ENCODE measurements around the gene LINGO3.

Gene LINGO3

GRCh38 chr19:2325281-2326046 is 17.5 kb upstream of the LINGO3 start:
- no peak for TF ChIP-seq ZNF274 (IDR thresholded peaks at IDR 0.05; ENCODE audit: low read depth, low read length)
- peak overlapping the region; percentile 5; the same call in 1 of the 2 replicates for H3K4me3 ChIP-seq (ENCODE audit: low read length)

DNA sequence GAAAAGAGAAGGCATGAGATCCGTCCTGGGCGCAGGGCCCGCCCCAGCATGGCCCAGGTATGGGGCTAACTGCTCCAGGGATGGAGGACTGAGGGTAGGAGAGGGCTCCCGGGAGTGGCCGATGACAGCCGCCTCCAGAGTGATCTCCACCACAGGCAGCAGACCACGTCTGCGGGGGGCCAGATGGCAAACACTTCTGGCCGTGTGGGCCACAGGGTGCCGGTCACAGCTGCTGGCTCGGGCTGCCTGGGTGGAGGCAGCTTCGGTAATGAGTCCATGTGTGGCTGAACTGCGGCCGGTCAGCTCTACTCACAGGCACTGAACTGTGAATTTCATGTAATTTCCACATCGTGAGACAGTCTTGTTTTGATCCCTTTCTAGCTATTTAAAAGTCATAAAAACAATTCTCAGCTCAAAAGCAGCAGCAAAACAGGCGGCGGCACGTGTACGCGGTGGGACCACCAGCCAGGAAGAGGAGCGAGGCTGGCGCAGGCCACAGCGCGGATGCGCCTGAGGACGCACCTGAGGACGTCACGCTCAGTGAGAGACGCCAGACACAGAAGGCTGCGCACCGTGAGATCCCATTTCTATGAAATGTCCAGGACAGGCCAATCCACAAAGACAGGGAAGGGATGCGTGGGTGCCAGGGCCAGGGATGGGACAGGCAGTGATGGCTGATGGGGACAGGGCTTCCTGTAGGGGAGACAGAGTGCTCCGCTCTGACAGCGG is 16.4 kb upstream of the LINGO3 start:
- TF ChIP-seq ZNF274 (IDR thresholded peaks at IDR 0.05; ENCODE audit: low read depth, low read length): no peak

GRCh38 chr19:2323707-2324106 is 15.8 kb upstream of the LINGO3 start:
- TF ChIP-seq ZNF274 (IDR thresholded peaks at IDR 0.05; ENCODE audit: low read depth, low read length): no peak
- no peak overlapping the region for H3K4me3 ChIP-seq (ENCODE audit: low read length)

More for the DNA sequence above, 16.4 kb upstream of the LINGO3 start:
- no peak overlapping the region; the same call in 1 of the 2 replicates for H3K4me3 ChIP-seq (ENCODE audit: low read length)

GRCh38 chr19:2321565-2322283 is 13.8 kb upstream of the LINGO3 start:
- no peak for TF ChIP-seq ZNF274 (IDR thresholded peaks at IDR 0.05; ENCODE audit: low read depth, low read length)

GRCh38 chr19:2320939-2321338 is 13.0 kb upstream of the LINGO3 start:
- H3K4me3 ChIP-seq (ENCODE audit: low read length): no peak overlapping the region
- no peak for TF ChIP-seq ZNF274 (IDR thresholded peaks at IDR 0.05; ENCODE audit: low read depth, low read length)

More at GRCh38 chr19:2321565-2322283, 13.8 kb upstream of the LINGO3 start:
- no peak overlapping the region for H3K4me3 ChIP-seq (ENCODE audit: low read length)

GRCh38 chr19:2320049-2320448 is 12.1 kb upstream of the LINGO3 start:
- no peak for TF ChIP-seq ZNF274 (IDR thresholded peaks at IDR 0.05; ENCODE audit: low read depth, low read length)
- no peak overlapping the region for H3K4me3 ChIP-seq (ENCODE audit: low read length)

- no peak overlapping the region for H3K4me3 ChIP-seq (ENCODE audit: low read length)
- TF ChIP-seq ZNF274 (IDR thresholded peaks at IDR 0.05; ENCODE audit: low read depth, low read length): no peak
Observed at GRCh38 chr19:2319551-2319950, 11.6 kb upstream of the LINGO3 start.

DNA sequence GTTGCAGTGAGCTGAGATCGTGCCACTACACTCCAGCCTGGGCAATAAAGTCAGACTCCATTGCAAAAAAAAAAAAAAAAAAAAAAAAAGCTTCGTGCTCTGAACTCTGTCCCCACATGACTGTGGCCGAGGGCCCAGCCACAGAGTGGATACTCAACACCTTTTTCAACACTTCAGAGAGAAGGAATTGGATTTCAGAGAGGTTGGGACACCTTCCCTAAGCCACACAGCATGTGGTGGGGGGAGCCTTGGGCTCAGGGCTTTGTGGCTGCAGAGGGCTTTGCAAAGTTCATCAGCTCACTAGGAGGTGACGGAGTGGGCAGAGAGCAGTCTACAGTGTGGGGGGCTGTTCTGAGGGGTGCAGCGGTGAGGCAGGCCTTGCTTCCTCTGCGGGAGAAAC is 11.0 kb upstream of the LINGO3 start:
- no peak overlapping the region for H3K4me3 ChIP-seq (ENCODE audit: low read length)
- no peak for TF ChIP-seq ZNF274 (IDR thresholded peaks at IDR 0.05; ENCODE audit: low read depth, low read length)

DNA sequence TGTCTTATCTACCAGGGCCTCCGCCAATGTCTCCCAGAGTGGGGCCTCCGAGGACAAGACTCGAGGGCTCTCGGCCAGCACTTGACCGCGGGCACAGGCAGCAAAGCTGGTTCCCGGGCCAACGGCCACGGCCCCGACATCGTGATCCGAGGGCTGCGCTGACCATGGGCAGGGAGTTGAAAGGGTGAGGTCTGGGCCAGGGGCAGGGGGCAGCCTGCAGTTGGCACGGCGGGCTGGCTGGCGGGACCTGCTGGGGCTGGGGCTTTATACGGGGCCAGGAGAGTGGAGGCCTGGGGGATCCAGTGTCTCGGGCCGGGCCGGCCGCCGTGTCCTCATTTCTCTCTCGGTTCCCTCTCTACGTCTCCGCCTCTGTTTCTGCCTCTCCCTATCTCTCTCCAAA is 9.8 kb upstream of the LINGO3 start:
- TF ChIP-seq ZNF274 (IDR thresholded peaks at IDR 0.05; ENCODE audit: low read depth, low read length): no peak
- H3K4me3 ChIP-seq (ENCODE audit: low read length): no peak overlapping the region

DNA sequence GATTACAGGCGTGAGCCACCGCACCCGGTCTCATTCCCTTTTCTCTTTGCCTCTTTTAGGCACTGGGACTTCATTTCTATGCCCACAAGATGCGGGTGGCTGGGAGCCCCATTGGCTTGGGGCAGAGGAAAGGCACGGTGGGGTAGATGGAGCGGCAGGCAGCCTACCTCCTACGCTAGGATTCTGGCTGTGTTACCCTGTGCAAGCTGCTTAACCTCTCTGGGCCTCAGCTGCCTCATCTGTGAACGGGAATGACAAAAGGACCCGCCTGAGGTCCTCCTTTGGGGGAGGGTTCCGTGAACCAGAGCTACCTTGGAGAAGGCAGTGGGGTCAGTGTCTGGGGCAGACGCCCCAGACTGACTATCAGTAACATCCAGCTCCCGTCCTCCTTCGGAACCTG is 9.3 kb upstream of the LINGO3 start:
- TF ChIP-seq ZNF274 (IDR thresholded peaks at IDR 0.05; ENCODE audit: low read depth, low read length): no peak
- no peak overlapping the region for H3K4me3 ChIP-seq (ENCODE audit: low read length)

GRCh38 chr19:2315818-2316353 is 7.9 kb upstream of the LINGO3 start:
- no peak overlapping the region for H3K4me3 ChIP-seq (ENCODE audit: low read length)
- TF ChIP-seq ZNF274 (IDR thresholded peaks at IDR 0.05; ENCODE audit: low read depth, low read length): no peak

- H3K4me3 ChIP-seq (ENCODE audit: low read length): no peak overlapping the region
- no peak for TF ChIP-seq ZNF274 (IDR thresholded peaks at IDR 0.05; ENCODE audit: low read depth, low read length)
Observed at GRCh38 chr19:2315121-2315817, 7.3 kb upstream of the LINGO3 start.

DNA sequence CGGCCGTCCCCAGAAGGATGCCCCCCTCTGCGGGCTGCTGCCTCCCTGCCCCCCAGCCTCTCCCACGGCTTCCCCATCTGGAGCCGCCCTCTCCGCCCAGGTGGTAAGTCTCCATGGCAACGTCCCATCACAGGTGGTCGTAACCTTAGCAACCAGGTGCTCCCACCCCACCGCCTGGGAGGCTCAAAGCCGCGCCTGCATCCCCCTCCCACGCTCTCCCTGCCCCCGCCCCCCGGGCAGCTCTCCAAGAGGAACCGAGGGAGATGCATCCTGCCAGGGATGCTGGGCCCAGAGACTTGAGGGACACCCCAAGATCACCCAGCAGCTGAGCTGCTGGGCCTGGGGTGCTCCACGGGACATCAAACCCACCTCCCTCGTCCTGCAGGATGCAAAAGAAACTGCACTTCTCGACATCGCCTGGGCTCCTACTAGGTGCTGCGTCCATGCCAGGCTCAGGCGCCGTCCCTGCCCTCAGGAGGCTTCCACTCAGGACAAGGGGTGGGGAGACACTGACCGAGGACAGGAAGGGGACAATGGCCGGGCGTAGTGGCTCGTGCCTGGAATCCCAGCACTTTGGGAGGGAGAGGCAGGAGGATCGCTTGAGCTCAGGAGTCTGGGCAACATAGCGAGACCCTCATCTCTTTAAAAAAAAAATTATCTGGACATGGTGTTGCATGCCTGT is 5.0 kb upstream of the LINGO3 start:
- TF ChIP-seq ZNF274 (IDR thresholded peaks at IDR 0.05; ENCODE audit: low read depth, low read length): no peak
- H3K4me3 ChIP-seq (ENCODE audit: low read length): no peak overlapping the region

Measured in GM08714 (cell line).